Esophagus muscularis mucosa (tissue), 4 donors: Measurements from ENCODE around the gene ZFP64. TPM values are rescaled to one million over a fixed set of nuclear protein-coding genes. Genes with fewer than 3 reads are reported as not detected.

ENCODE experiments used
- DNase-seq: peaks from one replicate; pipeline ENCODE4 v3.0.0-alpha.2; 2017; ENCODE audit errors: extremely low spot score
- H3K27ac ChIP-seq, 4 donors: fragments of 200-600 bp; sonication (generic); replicated peaks in 1 of 4; 1 replicate in 3 of 4; 2 replicates in 1 of 4; pipeline ENCODE4 v1.5.1; 2016 to 2019; ENCODE audit warnings: mild to moderate bottlenecking in 1 of 4
- H3K27me3 ChIP-seq, 4 donors: fragments of 200-600 bp; sonication (generic); one replicate each; pipeline versions ENCODE4 v1.5.1 to v1.6.0; 2016 to 2019
- H3K36me3 ChIP-seq, 4 donors: fragments of 200-600 bp; sonication (generic); one replicate each; pipeline ENCODE4 v1.5.1; 2016 to 2019
- H3K4me1 ChIP-seq, 4 donors: fragments of 200-600 bp; sonication (generic); one replicate each; pipeline ENCODE4 v1.5.1; 2016 to 2019
- H3K4me3 ChIP-seq, 4 donors: fragments of 200-600 bp; sonication (generic); 1 replicate in 2 of 4; 2 replicates in 2 of 4; pipeline ENCODE4 v1.5.1; 2016 to 2019; ENCODE audit warnings: mild to moderate bottlenecking in 4 of 4, moderate library complexity in 1 of 4
- H3K9me3 ChIP-seq, 4 donors: fragments of 200-600 bp; sonication (generic); 1 replicate in 3 of 4; 2 replicates in 1 of 4; pipeline ENCODE4 v1.5.1; 2016 to 2019
- CTCF ChIP-seq, 3 experiments: fragments of 200-600 bp in 2 of 3; fragments of 450-650 bp in 1 of 3; sonication (generic) in 2 of 3; IDR thresholded peaks; one replicate each; pipeline ENCODE4 v1.5.1; 2017 to 2019; ENCODE audit warnings: antibody characterized with exemption in 3 of 3, mild to moderate bottlenecking in 2 of 3, moderate library complexity in 1 of 3
- EP300 ChIP-seq: sonication (generic); formaldehyde crosslinking; IDR thresholded peaks from one replicate; pipeline ENCODE4 v1.6.1; 2017; ENCODE audit warnings: antibody characterized with exemption
- POLR2A ChIP-seq: fragments of 450-650 bp; IDR thresholded peaks from one replicate; pipeline ENCODE4 v1.6.1; 2017; ENCODE audit warnings: antibody characterized with exemption, moderate library complexity, mild to moderate bottlenecking, low read depth
- POLR2AphosphoS5 ChIP-seq, 2 donors: sonication (generic); formaldehyde crosslinking; IDR thresholded peaks; one replicate each; pipeline ENCODE4 v1.6.1; 2017; ENCODE audit warnings: antibody characterized with exemption in 2 of 2
- WGBS: methylation state at CpG from one replicate; pipeline ENCODE4 v1.1.5; 2018; 5-methylcytosine and 5-hydroxymethylcytosine counted together
- intact Hi-C: fragments of 100-400 bp; cut with DNase I; formaldehyde crosslinking; loops from one replicate; pipeline ENCODE4 v1.15.1; 2023
- total RNA-seq, 4 donors: library from RNA; depleted of rRNA; stranded (reverse); fragments of >200 nt; gene quantifications; one replicate each; pipeline versions ENCODE4 v1.1.0 to v1.2.1, GENCODE V29; 2016

Gene ZFP64
- total RNA-seq, 4 donors from 2014 or later, result 7.6 to 15.7 (median 11.2) TPM

DNA sequence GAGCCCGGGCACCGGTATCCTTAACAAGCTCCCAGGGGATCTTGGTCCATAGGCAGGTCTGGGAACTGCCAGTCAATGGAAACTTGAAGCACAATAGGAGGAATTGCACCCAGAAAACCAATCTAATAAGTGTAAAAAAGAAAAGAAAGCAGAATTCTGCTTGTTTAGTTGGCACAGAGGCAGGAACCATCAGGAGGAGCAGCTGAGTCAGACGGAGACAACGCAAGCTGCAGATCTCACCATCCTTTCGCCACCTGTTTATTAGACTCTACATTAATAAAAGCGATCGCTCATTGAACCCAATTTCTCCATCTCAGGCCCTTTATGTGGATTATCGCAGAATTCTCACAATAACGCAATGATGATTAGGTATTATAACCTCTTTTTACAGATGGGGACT is 9.8 kb downstream of the ZFP64 start:
- peaks cover 9 to 62% (median 50%) of the 10 kb centered on the region in 4 donors for H3K36me3 ChIP-seq
- no peaks in the 10 kb centered on the region for H3K9me3 ChIP-seq
- WGBS, result 96% methylated on average over 9 of the region's 9 CpGs

DNA sequence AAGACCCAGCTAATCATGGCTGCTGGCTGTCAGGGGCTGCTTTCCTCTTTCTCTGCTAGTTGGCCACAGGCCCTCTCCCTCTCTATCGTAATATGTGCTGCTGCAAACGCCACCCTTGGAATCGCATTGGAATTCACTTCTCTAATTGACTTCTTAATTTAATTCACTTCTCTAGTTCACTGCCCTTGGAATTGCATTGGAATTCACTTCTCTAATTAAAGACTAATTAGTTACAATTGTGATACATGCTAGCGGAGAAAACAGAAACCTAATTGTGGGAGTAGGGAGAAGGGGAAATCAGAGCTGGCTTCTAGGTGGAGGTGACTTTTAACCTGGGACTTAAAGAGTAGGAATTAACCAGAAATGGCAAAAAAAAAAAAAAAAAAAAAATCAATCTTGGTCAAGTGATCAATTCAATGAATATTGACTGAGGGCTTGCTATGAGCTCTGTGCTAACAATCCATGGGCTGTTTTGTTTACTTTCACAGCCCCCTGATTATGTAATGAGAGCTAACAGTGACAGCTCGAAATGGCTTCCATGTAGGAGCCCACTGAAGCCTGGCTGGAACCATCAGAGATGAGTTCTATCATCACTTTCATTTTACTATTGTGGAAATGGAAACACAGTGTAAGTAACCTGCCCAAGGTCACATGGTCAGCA is 11.3 kb downstream of the ZFP64 start:
- DNase-seq, result no peak

More for the DNA sequence above, 9.8 kb downstream of the ZFP64 start:
- intact Hi-C loops, result no loop called here
- no peak for DNase-seq
- H3K4me1 ChIP-seq, result no peaks in the 10 kb centered on the region
- H3K27me3 ChIP-seq, result no peaks in the 10 kb centered on the region
- TF ChIP-seq POLR2AphosphoS5 (IDR thresholded peaks at IDR 0.05) (no peak), POLR2A (no peak)
- H3K4me3 ChIP-seq, result no peak overlapping the region
- no peak overlapping the region for H3K27ac ChIP-seq

GRCh38 chr20:52179331-52180179 is 12.0 kb downstream of the ZFP64 start:
- WGBS, result 77% methylated on average over 4 of the region's 4 CpGs
- TF ChIP-seq EP300 (no peak), POLR2A (no peak), CTCF (IDR thresholded peaks at IDR 0.05) (no peak), POLR2AphosphoS5 (IDR thresholded peaks at IDR 0.05) (no peak)
- peaks cover 9 to 40% (median 31%) of the 10 kb centered on the region in 4 donors for H3K36me3 ChIP-seq
- no peak for DNase-seq
- no peaks in the 10 kb centered on the region for H3K4me1 ChIP-seq
- intact Hi-C loops, result no loop called here
- H3K27ac ChIP-seq, result no peak overlapping the region
- no peaks in the 10 kb centered on the region for H3K9me3 ChIP-seq
- no peaks in the 10 kb centered on the region for H3K27me3 ChIP-seq
- H3K4me3 ChIP-seq, result no peak overlapping the region

More for the DNA sequence above, 11.3 kb downstream of the ZFP64 start:
- H3K9me3 ChIP-seq, result no peaks in the 10 kb centered on the region
- H3K27ac ChIP-seq, result no peak overlapping the region
- TF ChIP-seq CTCF (IDR thresholded peaks at IDR 0.05) (no peak), POLR2A (no peak), POLR2AphosphoS5 (IDR thresholded peaks at IDR 0.05) (no peak), EP300 (no peak)
- intact Hi-C loops, result no loop called here
- H3K4me3 ChIP-seq, result no peak overlapping the region
- H3K27me3 ChIP-seq, result no peaks in the 10 kb centered on the region
- H3K36me3 ChIP-seq, result peaks cover 9 to 47% (median 38%) of the 10 kb centered on the region in 4 donors
- no peaks in the 10 kb centered on the region for H3K4me1 ChIP-seq
- WGBS, result 90% methylated on average over 5 of the region's 5 CpGs

- 73% methylated on average over 3 of the region's 3 CpGs for WGBS
- no peaks in the 10 kb centered on the region for H3K9me3 ChIP-seq
- intact Hi-C loops, result no loop called here
- H3K36me3 ChIP-seq, result peaks cover 5 to 37% (median 27%) of the 10 kb centered on the region in 4 donors
- no peak for DNase-seq
- no peaks in the 10 kb centered on the region for H3K4me1 ChIP-seq
- H3K27ac ChIP-seq, result no peak overlapping the region
- no peaks in the 10 kb centered on the region for H3K27me3 ChIP-seq
- TF ChIP-seq CTCF (IDR thresholded peaks at IDR 0.05) (no peak), POLR2AphosphoS5 (IDR thresholded peaks at IDR 0.05) (no peak), POLR2A (no peak), EP300 (no peak)
- no peak overlapping the region for H3K4me3 ChIP-seq
These were observed 12.9 kb downstream of the ZFP64 start for GRCh38 chr20:52178691-52179090.

- intact Hi-C loops, result no loop called here
- H3K27me3 ChIP-seq, result no peaks in the 10 kb centered on the region
- H3K36me3 ChIP-seq, result peaks cover 7 to 34% (median 18%) of the 10 kb centered on the region in 4 donors
- no peak overlapping the region for H3K27ac ChIP-seq
- no peaks in the 10 kb centered on the region for H3K4me1 ChIP-seq
- 94% methylated on average over 14 of the region's 18 CpGs for WGBS
- H3K4me3 ChIP-seq, result no peak overlapping the region
- no peak for DNase-seq
- no peaks in the 10 kb centered on the region for H3K9me3 ChIP-seq
- TF ChIP-seq POLR2A, result no peak
- TF ChIP-seq POLR2AphosphoS5 (IDR thresholded peaks at IDR 0.05), result no peak
- no peak for TF ChIP-seq EP300
- TF ChIP-seq CTCF (IDR thresholded peaks at IDR 0.05), result no peak
These were observed 15.7 kb downstream of the ZFP64 start for GRCh38 chr20:52175840-52176239.
